HG03439 (cell line): ENCODE measurements around the gene RHBDD2.
"Not testable (repeated sequence)": the region's sequence is repeated elsewhere in the genome, so short reads cannot be mapped to it uniquely, and the experiment has no call there.

Source experiments
- ATAC-seq: cut with Tn5 transposase; IDR thresholded peaks from one replicate; pipeline ENCODE4 v1.9.1; 2021; ENCODE audit warnings: mild to moderate bottlenecking, moderate library complexity; ENCODE audit not compliant: unreplicated experiment

The RHBDD2 gene

DNA sequence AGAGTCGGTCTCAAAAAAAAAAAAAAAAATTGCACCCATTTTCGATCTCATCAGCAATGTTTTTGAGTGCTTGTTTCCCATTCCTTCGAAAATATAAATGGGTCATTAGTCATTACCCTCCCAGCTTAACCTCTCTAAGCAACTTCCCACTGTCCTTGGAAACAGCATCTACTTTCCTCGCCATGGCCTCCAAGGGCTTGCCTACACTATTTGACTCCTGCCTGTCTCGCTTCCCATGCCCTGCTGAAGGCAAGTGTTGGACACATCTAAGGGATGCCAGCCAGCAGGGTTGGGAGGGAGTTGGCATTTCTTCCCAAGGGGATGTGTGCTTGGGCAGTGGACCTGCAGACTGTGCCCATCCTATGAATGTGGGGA is 12.7 kb upstream of the RHBDD2 start:
- ATAC-seq, result no peak

DNA sequence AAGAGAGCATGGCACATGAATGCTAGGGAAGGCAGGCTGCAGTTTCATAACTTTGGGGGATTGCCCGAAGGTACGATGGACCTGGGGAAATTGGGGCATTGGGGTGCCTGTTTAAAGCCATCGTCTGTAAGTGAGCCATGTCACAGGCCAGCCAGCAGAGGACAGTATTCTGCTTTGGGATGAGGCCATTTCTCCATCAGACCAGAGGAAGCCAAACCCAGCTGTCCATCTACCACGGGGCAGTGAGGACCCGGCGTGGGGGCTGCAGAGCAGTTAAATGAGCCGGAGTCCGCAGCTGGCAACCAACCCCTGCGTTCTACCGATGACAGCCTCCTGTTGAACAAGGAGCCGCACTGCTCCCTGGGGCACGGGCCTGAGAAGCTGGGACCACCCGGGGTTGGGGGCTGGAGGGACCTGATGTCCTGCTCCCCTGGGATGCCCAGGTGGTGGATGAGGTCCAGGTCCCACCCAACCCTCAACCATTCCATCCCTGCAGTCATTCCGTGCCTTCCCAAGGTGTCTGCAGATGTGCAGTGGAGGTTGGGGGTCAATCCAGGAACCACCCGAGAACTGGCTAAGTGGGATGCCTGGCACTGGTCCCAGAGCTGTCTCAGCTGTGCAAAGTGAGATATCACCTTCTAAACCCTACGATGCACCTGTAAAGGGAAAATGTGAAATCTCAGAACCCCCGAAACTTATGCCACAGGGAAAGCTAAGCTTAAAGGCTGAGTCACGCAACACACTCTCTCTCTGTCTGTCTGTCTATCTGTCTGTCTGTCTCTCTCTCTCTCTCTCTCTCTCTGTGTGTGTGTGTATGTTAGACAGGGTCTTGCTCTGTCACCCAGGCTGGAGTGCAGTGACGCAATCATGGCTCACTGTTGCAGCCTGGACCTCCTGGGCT is 12.1 kb upstream of the RHBDD2 start:
- no peak for ATAC-seq

DNA sequence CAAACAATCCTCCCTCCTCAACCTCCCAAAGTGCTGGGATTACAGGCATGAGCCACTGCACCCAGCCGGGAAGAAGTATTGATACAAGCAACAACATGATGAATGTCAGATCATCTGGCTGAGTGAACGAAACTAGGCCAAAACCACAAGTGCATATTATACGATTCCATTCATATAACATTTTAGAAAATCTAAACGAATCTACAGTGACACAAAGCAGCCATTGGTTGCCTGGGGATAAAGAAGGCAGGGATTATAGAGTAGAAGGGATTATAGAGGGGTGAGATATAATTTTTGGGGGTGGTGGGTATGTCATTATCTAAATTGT is 11.5 kb upstream of the RHBDD2 start:
- ATAC-seq, result no peak

DNA sequence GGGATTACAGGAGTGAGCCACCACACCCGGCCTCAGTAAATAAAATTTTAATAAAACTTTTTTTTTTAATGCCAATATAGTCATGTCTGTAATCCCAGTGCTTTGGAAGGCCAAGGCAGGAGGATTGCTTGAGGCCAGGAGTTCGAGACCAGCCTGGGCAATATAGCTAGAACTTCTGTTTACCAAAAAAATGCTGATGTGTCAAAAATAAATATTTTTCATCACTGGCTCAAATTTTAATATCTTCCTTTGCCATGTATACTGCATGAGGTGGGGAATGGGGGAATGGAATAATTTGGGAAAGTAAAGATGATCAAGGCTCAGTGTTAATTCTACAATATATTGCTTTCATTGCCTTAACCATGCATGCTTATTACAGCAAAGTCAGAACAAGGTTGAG is 10.7 kb upstream of the RHBDD2 start:
- ATAC-seq, result no peak

DNA sequence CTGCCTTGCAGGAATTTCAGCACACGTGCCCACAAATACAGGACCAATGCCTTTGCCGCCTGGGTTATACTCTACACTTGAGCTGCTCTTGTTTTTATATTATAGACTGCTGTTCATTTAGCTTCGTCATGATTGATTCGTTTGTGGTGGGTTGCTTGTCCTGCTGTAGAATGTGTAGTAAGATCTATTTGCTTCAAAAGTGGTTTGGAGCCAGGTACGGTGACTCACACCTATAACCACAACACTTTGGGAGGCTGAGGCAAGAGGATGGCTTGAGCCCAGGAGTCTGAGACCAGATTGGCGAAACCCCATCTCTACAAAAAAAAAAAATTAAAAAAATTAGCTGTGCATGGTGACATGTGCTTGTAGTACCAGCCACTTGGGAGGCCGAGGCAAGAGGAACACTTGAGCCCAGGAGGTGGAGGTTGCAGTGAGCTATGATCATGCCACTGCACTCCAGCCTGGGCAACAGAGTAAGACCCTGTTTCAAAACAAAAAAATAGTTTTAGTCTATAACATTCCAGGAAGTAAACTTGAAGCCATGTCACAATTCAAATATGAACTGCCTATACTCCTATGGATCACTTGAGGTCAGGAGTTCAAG is 9.0 kb upstream of the RHBDD2 start:
- no peak for ATAC-seq

DNA sequence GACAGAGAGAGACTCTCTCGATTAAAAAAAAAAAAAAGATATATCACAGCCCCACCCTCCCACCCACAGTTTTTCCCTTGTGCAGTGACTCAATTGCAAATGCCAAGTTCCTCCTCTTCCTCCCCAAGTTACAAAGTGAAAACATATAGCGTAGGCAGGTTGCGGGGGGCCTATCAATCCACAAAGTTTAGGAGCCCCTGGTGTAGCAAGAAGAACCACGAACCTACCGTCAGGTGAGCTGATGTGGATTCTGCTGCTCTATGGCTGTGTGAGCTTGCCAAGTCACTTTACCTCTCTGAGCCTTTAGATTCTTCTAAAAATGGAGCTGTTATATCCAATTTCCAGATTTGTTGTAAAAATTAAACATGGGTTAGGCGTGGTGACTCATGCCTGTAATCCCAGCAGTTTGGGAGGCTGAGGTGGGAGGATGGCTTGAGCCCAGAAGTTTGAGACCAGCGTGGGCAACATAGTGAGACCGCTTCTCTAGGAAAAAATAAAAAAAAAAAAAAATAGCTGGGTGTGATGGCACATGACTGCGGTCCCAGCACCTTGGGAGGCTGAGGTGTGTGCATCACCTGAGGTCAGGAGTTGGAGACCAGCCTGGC is 8.2 kb upstream of the RHBDD2 start:
- ATAC-seq, result no peak

DNA sequence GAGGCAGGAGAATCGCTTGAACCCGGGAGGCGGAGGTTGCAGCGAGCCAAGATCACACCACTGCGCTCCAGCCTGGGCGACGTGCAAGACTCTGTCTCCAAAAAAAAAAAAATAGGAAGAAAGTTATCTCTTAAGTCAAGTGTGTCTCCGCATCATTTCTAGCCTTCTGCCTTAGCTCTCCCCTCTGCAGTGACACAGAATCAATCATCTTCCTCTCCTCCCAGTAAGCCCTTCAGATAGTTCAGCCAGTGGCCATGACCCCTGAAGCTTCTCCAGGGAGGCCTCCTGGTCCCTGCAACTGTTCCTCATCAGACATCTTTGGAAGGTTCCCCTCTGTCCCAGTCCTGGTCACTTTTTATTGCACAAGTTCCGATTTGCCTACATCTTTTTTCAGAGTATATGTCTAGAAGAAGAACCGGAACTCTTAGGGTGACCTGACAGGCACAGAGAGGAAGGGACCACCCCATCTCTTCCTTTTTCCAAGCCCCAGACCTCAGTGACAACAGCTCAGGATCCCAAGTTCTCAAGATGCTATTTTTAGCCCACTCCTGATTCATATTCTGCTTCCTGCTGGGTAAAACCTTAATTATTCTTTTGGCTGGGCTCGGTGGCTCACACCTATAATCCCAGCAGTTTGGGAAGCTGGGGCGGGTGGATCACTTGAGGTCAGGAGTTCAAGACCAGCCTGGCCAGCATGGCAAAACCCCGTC is 6.6 kb upstream of the RHBDD2 start:
- no peak for ATAC-seq

DNA sequence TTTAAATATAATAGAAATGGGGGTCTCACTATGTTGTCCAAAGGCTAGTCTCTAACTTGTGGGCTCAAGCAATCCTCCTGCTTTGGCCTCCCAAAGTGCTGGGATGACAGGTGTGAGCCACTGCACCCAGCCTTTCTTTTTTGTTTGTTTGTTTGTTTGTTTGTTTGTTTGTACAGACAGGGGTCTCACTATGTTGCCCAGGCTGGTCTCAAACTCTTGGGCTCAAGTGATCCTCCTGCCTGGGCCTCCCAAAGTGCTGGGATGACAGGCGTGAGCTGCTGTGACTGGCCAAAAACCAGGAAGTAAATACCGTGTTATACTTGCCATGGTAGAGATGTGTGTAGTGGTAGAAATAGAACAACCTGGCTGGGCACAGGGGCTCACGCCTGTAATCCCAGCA is 4.7 kb upstream of the RHBDD2 start:
- not testable (repeated sequence) for ATAC-seq

DNA sequence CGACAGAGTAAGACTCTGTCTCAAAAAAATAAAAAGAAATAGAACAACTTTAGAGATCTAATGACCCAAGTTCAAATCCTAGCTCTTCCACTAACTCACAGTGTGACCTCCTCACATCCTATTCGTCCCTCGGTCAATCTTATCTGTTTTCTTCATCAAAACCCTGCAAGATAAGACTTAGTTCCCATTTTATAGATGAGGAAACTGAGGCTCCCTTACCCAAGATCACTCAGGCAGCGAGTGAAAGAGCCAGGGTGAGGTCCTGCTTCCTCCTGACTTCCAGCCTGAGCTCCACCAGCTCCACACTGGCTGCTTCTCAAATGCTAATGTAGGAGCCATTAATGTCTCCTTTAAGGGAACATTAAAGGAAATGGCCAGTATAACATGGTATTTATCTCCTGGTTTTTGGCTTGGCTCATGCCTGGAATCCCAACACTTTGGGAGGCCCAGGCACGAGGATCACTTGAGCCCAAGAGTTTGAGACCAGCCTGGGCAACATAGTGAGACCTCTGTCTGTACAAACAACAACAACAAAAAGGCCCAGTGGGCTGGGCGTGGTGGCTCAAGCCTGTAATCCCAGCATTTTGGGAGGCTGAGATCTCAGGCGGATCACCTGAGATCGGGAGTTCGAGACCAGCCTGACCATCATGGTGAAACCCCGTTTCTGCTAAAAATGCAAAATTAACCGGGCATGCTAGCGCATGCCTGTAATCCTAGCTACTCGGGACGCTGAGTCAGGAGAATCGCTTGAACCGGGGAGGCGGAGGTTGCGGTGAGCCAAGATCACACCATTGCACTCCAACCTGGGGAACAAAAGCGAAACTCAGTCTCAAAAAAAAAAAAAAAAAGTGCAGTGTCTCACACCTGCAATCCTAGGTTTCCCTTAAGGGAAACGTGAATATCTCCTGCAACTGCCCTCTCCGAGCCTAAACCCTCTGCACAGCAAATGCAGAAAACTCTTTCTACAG is 3.4 kb upstream of the RHBDD2 start:
- no peak for ATAC-seq

DNA sequence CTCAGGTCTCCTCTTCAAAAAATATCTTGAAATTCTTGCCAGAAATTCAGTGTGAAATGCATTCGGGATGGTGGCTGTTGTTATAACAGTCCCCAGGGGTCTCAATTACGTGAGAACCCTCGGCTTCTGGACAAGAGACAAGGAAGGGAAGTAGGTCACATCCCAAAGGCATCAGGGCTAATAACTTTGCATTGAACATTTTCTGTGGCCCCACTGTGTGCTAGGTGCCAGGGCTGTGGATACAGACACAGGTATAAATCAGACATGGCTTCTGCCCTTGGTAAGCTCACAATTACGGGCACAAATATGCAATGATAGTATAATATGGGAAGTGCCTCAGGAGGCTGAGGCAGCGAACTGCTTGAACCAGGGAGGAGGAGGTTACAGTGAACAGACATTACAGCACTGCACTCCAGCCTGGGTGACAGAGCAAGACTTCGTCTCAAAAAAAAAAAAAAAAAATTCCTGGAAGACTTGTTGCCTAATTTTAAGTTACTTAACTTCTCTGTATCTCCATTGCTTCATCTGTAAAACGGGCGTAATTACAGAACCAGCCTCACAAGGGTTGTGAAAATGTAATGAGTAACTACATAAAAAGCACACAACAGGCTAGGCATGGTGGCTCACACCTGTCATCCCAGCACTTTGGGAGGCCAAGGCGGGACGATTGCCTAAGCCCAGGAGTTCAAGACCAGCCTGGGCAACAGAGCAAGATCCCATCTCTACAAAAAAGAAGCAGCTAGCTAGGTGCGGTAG is 2.5 kb upstream of the RHBDD2 start:
- ATAC-seq, result no peak

DNA sequence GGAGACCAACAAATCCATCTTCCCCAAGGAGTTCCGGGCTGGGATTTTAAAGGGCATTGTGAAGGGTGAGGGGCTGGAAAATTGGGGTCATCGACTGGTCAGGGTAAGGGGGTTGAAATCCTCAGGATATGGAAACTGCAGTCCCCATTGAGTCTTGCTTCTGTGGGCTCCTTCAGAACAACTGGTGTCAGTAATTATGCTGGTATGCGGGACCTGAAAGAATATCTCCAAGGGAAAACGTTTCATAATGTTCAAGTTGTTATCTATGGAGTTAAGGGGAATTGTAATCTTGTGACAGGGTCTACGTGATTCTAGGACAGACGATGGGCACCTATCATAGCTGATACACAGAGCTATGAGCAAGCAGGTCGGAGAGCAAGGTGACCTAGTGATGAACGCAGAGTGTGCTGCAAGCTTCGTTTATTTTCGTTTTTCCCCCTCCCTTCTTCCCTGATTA is 494 bp upstream of the RHBDD2 start:
- peak; percentile 33 for ATAC-seq

DNA sequence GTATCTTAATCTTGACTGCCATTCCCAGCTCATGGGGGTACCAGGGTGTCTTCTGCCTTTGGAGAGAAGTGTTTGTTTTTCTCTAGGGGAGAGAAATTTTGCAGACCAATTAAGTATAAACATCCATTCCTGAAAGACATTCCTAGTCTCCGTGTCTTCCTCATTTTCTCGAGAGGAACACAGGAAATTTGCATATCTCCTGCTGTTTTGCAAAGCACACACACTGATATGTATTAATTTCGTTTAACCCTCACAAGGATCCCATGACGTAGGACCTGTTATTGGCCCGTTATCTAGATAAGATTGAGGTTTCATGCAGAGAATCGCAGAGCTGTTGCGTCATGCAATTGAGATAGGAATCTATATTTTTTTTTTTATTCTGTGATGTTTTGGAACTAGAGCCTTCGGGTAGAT is 944 bp downstream of the RHBDD2 start:
- ATAC-seq, result no peak

DNA sequence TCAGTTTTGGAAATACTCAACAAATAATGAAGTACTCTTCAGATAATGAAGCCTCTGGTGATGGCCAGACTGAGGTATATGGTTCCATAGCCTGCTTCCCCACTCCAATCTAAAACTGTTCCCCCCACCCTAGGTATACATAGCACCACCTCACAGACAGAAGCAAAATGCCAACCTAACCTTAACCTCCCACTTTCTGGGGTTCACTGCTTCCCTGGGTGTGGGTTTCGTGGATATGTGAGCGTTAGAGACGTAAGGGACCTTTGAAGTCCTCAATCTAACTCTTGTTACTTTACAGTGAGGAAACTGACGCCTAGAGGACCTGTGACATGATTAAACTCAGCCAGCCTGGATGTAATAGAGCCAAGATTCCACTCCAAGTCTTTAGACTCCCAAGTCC is 1.4 kb downstream of the RHBDD2 start:
- no peak for ATAC-seq

DNA sequence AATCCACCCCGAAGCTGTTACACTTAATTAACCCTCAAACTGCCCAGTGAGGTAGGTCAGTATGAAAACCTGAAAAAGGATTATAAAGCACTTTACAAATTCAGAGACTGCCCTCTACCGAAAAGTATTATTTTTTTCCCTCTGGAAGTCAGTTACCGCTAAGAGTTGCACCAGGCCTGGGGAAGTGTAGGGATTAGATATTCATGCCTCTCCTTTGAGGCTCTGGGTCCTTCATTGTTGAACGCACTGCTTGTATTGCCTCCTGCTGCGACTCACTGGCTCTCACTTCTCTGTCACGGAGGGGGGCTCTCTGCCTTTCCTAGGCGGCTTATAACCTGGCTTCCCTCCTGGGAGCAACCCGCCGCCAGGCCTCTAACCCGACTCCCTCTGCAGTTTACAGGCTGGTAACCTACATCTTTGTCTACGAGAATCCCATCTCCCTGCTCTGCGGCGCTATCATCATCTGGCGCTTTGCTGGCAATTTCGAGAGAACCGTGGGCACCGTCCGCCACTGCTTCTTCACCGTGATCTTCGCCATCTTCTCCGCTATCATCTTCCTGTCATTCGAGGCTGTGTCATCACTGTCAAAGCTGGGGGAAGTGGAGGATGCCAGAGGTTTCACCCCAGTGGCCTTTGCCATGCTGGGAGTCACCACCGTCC is 2.7 kb downstream of the RHBDD2 start:
- no peak for ATAC-seq

DNA sequence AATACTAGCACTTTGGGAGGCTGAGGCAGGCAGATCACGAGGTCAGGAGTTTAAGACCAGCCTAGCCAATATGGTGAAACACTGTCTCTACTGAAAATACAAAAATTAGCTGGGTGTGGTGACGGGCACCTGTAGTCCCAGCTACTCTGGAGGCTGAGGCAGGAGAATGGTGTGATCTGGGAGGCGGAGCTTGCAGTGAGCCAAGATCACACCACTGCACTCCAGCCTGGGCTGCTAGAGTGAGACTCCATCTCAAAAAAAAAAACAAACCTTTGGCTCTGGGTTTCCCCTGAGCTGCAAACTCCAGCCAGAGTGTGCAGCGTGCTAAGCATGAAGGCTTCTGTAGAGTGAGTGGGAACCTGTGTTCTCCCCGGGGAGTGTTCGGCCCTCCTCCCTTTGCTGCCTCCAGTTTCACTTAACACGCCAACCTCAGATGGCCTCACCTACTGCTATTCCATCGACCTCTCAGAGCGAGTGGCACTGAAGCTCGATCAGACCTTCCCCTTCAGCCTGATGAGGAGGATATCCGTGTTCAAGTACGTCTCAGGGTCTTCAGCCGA is 4.5 kb downstream of the RHBDD2 start:
- not testable (repeated sequence) for ATAC-seq

DNA sequence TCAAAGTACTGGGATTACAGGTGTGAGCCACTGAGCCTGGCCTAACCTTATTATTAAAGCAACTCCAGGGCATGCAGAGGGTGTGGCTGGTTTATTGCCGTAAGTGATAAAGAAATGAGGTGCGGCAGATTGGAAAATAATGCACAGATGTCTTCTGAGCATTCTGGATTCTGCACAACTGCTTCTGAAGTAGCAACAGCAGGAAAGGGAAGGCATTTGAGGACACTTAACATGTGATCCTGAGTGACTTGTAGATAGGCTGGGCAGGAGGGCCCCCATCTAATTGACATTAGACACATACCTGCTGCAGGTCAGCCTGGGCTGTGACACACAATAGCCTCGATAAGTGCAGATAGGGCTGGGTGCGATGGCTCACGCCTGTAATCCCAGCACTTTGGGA is 5.6 kb downstream of the RHBDD2 start:
- ATAC-seq, result no peak

DNA sequence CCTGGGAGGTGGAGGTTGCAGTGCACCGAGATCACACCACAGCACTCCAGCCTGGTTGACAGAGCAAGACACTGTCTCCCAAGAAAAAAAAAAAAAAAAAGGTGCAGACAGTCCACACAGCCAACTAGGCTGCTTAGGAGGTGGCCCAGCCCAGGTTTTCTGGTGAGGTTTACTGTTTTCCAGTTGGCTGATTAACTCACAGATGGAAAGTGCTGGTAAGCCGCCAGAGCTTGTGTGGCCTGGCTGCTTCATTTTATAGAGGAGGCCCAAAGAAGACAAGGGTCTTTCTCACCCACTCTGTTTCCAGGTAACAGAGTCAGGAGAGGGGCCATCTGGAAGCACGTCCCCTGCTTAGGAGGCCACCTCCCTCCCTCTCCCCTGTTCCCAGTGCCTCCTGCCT is 6.2 kb downstream of the RHBDD2 start:
- ATAC-seq, result no peak

DNA sequence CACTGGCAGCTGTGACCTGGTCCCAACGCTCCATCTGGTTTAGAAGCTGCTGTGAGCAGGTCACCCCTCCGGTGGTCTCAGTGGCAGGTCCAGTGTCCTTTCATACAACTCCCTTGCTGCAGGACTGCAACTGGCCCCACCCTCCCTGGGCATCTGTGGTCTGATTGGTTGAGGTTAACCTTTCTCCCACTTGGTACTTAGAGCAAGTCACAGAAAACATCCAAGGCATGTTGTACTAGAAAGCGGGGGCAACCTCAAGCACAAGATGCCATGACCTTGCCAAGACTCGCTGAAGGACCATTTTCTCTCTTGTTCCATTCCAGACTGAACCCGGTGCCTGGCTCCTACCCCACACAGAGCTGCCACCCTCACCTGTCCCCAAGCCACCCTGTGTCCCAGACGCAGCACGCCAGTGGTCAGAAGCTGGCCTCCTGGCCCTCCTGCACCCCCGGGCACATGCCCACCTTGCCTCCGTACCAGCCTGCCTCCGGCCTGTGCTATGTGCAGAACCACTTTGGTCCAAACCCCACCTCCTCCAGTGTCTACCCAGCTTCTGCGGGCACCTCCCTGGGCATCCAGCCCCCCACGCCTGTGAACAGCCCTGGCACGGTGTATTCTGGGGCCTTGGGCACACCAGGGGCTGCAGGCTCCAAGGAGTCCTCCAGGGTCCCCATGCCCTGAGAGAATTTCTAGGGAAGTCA is 9.0 kb downstream of the RHBDD2 start:
- no peak for ATAC-seq
